NCI-H2196 (cell line): ENCODE measurements around the gene ABCC3.

ENCODE experiments used
- DNase-seq: peaks from one replicate; lab custom pipeline; 2025; ENCODE audit not compliant: unreplicated experiment; lab: John Stamatoyannopoulos, UW

Gene ABCC3

DNA sequence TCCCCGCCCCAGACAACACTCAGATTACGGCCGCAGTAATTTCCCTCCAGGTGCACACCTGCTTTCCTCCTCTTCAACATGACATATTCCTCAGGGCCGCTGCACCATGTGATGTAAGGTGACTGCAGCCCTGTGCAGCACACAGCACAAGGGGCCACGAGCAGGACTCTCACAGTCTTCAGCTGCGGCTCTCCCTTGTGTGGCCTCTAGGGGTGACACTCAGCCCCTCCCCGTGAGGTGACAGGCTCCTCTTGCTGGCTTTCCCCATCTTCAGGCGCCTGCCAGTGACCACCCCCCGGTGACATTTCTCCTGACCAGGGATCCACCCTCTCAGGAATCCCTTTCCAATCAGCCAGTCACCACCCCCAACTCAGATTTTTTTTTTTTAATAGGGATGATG is 31.3 kb upstream of the ABCC3 start:
- peak; percentile 17 for DNase-seq

DNA sequence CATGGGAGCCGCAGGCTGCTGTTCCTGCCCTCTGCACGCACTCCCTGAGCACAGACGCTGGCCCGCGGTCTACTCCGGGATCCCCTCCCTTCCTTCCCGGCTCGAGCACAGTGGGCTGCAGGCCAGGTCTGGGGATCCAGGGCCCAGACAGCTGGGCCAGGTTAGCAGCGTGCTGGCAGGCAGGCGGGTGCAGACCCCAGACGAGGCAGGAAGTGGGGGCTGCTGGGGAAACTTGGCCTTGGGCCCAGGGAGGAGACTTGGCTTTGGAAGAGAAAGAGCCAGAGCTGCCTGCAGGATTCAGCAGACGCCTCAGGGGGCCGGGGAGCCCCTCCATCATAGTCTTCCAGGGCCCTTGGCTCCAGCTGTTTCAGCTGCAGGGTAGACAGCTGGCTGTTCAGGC is 30.2 kb upstream of the ABCC3 start:
- no peak for DNase-seq

GRCh38 chr17:50605429-50605828 is 29.3 kb upstream of the ABCC3 start:
- DNase-seq, result no peak

- no peak for DNase-seq
These were observed 27.0 kb upstream of the ABCC3 start for GRCh38 chr17:50607522-50608175.

GRCh38 chr17:50608700-50609379 is 25.8 kb upstream of the ABCC3 start:
- DNase-seq, result no peak

DNA sequence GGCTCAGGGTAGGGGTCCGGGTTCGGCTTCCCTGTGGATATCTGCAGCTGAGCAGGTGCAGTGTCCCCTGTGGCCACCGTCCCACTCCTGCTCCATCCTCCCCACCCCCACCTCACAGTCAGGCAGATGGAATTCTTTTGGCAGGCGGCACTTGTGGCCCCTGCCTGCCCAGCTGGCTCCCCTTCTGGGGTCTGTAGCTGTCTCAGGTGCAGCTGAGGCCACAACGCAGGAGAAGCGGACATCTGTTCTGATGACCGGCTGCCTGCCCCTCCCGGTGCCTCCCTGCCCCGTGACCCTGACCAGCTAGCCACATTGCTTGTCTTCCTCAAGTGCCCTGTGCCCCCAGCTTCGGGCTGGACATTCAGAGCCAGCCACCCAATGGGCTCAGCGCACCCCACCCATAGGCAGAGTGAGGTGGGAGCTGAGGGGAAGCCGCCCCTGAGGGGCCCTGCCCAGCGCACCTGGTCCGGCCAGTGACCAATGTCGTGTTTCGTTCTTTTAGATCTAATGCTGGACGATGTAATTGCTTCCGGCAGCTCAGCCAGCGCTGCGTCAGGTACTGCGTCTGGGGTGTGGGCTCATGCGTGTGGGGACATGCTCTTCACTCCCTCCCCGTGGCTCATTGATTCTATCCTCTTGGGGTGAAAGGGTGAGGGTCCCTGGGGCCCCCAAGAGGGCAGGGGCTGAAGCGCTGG is 25.2 kb upstream of the ABCC3 start:
- no peak for DNase-seq

DNA sequence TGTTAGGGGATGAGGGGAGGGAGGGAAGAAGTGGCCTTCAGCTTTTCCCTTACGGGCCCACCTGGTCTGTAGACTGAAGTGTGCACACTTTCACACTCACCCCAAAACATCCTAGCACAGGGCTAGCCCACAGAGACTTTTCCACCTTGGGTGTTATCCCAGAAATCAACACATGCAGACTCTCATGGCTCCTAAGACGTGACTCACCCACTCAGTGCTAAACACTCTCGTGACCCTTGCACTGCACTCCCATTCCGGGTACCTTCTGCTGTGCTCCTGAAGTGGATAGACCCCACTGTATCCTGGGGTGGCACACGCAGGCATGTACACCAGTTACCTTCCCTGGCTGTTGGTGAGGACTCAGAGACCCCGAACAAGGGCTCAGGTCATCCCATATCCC is 23.0 kb upstream of the ABCC3 start:
- no peak for DNase-seq

DNA sequence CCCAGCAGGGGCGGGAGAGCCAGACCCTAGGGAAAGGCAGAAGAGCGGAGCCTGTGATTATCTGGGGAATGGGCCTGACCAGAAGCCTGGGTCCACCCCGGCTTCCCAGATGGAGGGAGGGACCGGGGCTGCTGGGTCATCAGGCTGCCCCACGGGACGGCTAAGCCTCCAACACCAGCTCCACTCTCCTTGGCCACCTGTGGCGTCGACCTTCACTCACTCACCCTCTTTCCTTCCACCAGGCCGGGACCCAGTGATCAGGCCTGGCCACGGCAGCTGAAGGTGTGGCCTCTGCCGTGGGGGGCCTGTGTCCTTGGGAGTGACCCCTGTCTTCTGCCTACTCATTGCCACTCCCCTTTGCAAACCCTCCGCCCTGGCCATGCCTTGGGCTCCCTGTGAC is 22.4 kb upstream of the ABCC3 start:
- DNase-seq, result no peak

DNA sequence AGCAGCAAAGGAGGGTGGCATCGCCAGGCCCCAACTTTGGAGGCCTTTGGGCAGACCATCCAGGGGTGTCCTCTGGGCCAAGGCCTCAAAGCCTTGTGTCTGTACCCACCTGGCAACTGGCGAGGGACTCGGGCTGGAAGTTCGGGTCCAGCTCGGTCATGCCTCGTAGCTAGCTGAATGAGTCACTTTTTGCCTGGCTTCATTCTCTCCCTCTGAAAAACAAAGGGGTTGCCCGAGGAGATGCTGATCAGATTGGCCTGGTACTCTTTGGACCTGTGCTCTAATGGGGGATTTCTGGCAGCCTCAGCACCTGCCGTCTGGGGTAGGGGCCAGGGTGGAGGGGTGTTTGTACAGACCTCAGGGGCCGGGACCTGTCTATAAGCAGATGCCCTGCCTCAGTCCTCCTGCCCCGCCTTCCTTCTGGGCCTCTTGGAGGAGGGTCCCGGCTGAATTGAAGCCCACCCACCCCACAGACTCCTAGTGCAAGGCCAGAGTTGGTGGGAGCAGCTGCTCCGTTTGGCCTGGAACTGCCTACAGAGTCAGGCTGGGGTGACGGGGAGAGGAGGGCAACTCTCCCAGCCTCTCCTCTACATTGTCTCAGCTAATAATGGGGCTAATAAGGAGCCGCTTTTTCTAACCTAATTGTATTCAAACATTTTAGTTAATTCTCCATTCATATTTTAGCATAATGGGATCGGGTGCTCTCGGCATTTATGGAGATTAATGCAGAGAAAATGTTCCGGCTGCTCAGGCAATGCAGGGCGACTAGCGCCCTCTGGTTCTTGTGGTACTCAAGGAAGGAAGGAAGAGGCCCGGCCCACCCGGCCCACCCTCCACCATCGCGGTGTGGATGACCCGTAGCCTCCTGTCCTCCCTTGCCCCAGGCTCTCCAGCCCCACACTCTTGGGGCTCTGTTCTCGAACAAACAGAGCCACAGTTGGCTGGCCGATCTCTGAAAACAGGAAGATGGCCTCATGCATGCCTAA is 21.4 kb upstream of the ABCC3 start:
- no peak for DNase-seq

- no peak for DNase-seq
These were observed 20.1 kb upstream of the ABCC3 start for GRCh38 chr17:50614471-50615051.

DNA sequence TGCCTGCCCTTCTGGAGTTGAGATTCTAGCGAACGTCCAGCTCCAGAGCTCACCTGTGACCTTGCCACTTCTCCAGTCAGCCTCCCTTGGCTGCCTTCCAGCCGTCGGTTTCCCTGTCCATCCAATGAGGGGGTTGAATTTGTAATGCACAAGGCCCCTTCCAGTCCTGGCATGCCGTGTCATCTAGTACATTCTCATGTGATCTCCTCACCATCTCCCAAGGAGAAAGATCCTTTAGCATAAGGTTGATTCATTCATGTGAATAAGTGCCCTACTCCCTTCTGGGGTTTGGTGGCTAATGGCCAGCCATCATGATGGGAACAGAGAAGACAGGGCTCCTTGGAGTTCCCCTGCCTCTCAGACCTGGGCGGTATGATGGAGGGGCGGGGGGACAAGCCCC is 18.9 kb upstream of the ABCC3 start:
- DNase-seq, result no peak

DNA sequence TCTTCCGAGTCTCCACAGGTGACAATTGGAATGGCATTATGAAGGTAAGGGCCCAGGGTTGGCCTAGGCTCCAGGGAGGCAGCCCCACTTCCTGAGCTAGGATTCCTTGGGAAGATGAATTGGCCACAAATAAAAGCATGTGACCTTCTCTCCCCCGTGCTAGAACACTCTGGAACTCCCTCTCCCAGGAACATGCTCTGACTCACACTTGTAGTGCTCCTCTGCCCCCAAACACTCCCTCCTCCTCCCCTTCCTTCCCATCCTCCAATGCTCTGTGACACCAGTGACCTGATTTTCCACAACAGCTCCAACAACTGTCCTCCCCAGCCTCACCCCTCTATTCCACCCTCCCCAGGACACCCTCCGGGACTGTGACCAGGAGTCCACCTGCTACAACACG is 16.4 kb upstream of the ABCC3 start:
- DNase-seq, result no peak

DNA sequence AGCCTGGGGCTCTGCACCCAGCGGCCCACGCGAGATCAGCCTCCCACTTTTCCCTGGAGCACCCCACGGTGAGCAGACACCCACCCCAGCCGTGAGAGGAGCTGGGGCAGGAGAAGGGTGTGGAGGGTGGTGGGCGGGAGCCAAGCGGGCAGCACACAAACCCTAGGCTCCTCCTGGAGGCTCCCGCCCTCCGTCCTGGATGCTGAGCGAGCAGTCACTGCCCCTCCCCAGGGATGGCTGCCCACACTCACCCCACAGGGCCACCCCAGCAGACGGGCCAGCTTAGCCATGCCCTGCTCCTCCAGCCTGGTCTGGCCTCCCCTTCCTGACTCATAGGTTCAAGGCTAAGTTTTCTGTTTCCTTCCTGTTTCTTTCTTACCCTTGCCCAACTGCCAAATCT is 15.7 kb upstream of the ABCC3 start:
- no peak for DNase-seq

GRCh38 chr17:50619489-50619888 is 15.2 kb upstream of the ABCC3 start:
- DNase-seq, result no peak

DNA sequence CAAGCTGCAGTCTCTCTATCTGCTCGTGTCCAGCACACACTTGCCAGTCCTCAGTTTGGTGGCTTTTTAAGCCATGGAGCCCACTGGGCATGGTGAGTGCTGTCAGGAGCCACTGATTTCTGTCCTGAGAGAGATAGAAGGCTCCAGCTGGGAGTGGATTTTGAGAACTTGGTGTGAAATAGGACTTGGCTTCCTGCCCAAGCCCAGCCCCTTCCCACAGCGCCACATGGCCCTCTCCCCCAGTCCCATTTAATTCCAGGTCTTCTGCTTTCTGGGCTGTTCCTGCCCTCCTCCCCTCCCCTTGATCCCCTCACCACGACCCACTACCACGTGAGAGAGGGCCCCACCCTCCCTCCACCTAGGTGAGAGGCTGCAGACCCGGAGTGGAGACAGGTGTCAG is 14.4 kb upstream of the ABCC3 start:
- no peak for DNase-seq

GRCh38 chr17:50620858-50621257 is 13.8 kb upstream of the ABCC3 start:
- no peak for DNase-seq

DNA sequence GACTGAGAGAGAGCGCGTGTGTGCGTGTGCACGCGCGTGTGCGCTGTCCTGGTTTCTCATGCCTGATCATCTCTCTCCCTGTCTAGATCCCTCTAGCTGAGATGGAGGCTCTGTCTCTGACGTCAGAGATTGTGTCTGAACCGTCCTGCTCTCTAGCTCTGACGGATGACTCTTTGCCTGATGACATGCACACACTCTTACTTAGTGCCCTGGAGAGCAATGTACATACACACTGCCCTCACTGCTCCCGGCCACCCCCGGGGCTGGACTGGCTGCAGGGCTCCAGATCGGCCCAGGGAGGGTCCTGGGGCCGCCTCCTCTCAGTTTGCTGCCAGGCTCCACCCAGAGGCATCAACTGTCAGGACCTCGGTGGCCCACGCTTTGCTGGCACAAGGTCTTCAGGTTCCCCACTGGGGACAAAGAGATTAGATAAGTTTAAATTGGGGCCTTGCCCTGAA is 13.1 kb upstream of the ABCC3 start:
- DNase-seq, result no peak

DNA sequence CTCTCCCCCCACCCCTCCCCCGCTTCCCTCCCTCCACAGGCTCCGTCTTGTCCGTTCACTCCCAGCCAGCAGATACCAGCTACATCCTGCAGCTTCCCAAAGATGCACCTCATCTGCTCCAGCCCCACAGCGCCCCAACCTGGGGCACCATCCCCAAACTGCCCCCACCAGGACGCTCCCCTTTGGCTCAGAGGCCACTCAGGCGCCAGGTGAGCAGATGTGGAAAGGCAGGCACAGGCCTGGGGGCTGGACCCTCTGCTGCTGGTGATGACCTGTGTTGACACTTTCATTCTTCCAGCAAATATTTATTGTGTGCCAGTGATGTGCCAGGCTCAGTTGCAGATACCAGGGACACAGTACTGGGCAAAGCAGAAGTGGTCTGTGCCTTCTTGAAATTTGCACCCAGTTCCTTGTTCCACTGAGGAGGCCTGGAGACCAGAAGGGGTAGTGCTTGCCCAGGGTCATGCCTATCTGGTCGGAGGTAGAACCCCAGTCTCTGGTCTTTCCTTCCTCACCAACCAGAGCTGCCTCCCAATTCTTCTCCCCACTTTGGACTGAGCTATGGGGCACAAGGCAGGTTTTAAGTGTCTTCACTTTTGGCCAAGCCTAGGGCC is 10.3 kb upstream of the ABCC3 start:
- DNase-seq, result no peak

DNA sequence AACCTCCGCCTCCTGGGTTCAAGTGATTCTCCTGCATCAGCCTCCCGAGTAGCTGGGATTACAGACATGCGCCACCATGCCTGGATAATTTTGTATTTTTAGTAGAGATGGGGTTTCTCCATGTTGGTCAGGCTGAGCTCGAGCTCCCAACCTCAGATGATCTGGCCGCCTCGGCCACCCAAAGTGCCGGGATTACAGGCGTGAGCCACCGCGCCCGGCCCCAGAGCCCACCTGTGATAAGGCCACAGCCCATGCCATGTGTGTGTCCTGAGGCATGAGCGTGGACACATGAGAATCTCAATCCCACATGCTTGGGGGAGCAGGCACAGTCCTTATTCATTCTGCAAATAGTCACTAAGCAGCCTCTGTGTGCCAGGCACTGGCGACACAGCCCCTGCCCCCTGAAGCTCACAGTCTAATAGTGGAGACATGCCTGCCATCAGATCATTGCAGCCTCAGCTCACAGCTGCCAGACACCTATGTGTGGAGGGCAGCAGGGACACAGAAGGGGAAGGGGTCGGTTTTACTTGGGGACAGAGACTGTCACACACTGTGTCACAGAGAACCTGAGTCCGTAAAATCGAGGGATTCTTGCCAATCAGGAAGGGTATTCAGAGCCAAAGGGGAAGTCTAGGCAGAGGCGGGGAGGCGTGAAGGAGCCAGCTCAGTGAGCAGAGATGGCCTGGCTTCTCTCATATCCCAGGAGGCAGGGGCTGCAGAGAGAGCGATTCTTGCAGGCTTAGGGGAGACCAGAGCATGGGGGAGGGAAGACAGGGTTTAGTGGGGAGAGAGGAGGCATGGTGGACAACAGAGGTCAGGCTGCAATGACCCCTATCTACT is 9.4 kb upstream of the ABCC3 start:
- DNase-seq, result no peak
